Cardiac muscle cell (in vitro differentiated cells and primary cell): ENCODE measurements around the gene SEC61G. TPM values are rescaled to one million over a fixed set of nuclear protein-coding genes. Genes with fewer than 3 reads are reported as not detected.

Experiments used
- DNase-seq, 2 donors: peaks; one replicate each; pipeline versions ENCODE4 v3.0.0 to v3.0.0-alpha.2; 2010 to 2017; ENCODE audit warnings: low read depth in 1 of 2, low spot score in 1 of 2
- H3K27ac ChIP-seq: fragments of 200-600 bp; sonication (generic); 2 replicates; pipeline ENCODE4 v1.5.1; 2016
- H3K27me3 ChIP-seq: fragments of 200-600 bp; sonication (generic); 2 replicates; pipeline ENCODE4 v1.6.0; 2016; ENCODE audit warnings: control low read depth
- H3K36me3 ChIP-seq: fragments of 200-600 bp; sonication (generic); 2 replicates; pipeline ENCODE4 v1.5.1; 2016; ENCODE audit warnings: control low read depth
- H3K4me1 ChIP-seq: fragments of 200-600 bp; sonication (generic); 2 replicates; pipeline ENCODE4 v1.8.1; 2017; ENCODE audit warnings: low read depth, mild to moderate bottlenecking, mixed run types
- H3K4me3 ChIP-seq: fragments of 200-600 bp; sonication (generic); 2 replicates; pipeline ENCODE4 v1.5.1; 2016; ENCODE audit warnings: mild to moderate bottlenecking
- H3K9me3 ChIP-seq: fragments of 200-600 bp; sonication (generic); 2 replicates; pipeline ENCODE4 v1.5.1; 2017; ENCODE audit warnings: low read depth, mild to moderate bottlenecking, control low read depth
- polyA plus RNA-seq: library from polyadenylated mRNA; unstranded; fragments of >200 nt; fragmentation: Nextera tagmentation; extraction: Ambion mirVana; gene quantifications from 2 replicates; pipeline ENCODE4 v1.2.1, GENCODE V29; 2016
- total RNA-seq: library from RNA; depleted of rRNA; stranded (reverse); fragments of >200 nt; gene quantifications from 2 replicates; pipeline ENCODE4 v1.2.3, GENCODE V29; 2016
- TF ChIP-seq, protein P1 (sequence below): IDR thresholded peaks from 2 replicates; pipeline ENCODE4 v1.5.1; 2012; ENCODE audit warnings: low read depth, mild to moderate bottlenecking, low read length

Gene SEC61G
- total and polyA plus RNA-seq, 2 experiments from 2014 or later = 254 to 502 TPM

- no peak overlapping the region for H3K4me3 ChIP-seq
- no peaks in the 10 kb centered on the region for H3K9me3 ChIP-seq
- H3K27me3 ChIP-seq = no peaks in the 10 kb centered on the region
- TF ChIP-seq, protein P1, sequence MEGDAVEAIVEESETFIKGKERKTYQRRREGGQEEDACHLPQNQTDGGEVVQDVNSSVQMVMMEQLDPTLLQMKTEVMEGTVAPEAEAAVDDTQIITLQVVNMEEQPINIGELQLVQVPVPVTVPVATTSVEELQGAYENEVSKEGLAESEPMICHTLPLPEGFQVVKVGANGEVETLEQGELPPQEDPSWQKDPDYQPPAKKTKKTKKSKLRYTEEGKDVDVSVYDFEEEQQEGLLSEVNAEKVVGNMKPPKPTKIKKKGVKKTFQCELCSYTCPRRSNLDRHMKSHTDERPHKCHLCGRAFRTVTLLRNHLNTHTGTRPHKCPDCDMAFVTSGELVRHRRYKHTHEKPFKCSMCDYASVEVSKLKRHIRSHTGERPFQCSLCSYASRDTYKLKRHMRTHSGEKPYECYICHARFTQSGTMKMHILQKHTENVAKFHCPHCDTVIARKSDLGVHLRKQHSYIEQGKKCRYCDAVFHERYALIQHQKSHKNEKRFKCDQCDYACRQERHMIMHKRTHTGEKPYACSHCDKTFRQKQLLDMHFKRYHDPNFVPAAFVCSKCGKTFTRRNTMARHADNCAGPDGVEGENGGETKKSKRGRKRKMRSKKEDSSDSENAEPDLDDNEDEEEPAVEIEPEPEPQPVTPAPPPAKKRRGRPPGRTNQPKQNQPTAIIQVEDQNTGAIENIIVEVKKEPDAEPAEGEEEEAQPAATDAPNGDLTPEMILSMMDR = no peak
- no peak overlapping the region for H3K27ac ChIP-seq
- H3K36me3 ChIP-seq = no peaks in the 10 kb centered on the region
- H3K4me1 ChIP-seq = no peaks in the 10 kb centered on the region
- DNase-seq = no peak
Observed at GRCh38 chr7:54728411-54728810, 30.6 kb downstream of the SEC61G start.

DNA sequence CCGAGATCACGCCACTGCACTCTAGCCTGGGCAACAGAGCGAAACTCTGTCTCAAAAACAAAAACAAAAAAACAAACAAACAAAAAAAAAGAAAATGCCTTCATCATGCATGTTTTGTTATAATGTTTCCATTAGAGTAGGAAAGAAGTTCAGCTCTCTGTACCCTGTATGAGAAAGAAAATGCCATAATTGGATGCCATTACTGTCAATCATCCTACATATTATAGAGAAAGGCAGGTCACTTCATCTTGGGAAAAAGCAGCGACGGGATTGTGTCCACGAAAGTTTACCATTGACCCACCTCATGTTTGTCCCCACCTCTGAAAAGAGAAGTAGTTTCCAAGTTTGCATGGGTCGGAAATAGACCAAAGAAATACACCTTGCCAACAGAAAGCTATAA is 33.8 kb downstream of the SEC61G start:
- H3K9me3 ChIP-seq = no peaks in the 10 kb centered on the region
- H3K4me1 ChIP-seq = no peaks in the 10 kb centered on the region
- H3K36me3 ChIP-seq = no peaks in the 10 kb centered on the region
- H3K27ac ChIP-seq = no peak overlapping the region
- H3K27me3 ChIP-seq = no peaks in the 10 kb centered on the region
- H3K4me3 ChIP-seq = no peak overlapping the region
- DNase-seq = no peak
- TF ChIP-seq, protein P1 = no peak

DNA sequence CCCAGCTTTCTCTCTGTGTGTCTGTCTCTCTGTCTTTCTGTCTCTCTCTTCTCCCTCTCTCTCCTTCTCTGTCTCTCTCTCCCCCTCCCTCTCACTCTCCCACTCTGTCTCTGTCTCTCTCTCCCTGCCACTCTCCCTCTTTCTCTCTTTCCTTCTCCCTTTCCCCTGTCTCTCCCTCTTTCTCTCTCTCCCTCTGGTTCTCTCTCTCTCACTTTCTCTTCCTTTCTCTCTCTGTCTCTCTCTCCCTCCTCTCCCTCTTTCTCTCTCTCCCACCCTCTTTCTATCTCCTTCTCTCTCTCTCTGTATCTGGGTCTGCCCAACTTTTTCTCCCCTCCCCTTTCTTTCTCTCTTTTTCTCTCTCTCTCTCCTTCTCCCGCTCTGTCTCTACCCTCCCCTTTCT is 36.5 kb downstream of the SEC61G start:
- no peaks in the 10 kb centered on the region for H3K36me3 ChIP-seq
- no peaks in the 10 kb centered on the region for H3K27me3 ChIP-seq
- H3K27ac ChIP-seq = no peak overlapping the region
- H3K4me1 ChIP-seq = no peaks in the 10 kb centered on the region
- H3K9me3 ChIP-seq = no peaks in the 10 kb centered on the region
- TF ChIP-seq, protein P1 = no peak
- no peak for DNase-seq
- no peak overlapping the region for H3K4me3 ChIP-seq

DNA sequence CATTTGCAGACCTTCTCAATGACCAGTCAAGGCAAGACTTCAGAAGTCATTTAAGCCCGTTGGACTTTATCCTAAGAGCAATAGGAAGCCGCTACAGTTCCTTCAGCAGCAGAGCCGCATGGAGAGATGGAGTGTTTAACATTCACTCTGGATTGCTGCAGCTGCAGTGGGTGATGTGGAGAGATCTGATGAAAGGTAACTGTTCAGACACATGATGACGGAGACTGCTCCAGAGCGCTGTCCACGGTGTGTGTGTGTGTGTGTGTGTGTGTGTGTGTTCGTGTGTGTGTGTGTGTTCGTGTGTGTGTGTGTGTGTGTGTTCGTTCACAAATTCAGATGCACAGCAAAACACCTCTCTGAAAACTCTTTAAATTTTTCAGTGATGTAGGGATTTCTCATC is 37.0 kb downstream of the SEC61G start:
- no peak overlapping the region for H3K27ac ChIP-seq
- TF ChIP-seq, protein P1 = no peak
- no peaks in the 10 kb centered on the region for H3K4me1 ChIP-seq
- H3K27me3 ChIP-seq = no peaks in the 10 kb centered on the region
- DNase-seq = no peak
- no peak overlapping the region for H3K4me3 ChIP-seq
- no peaks in the 10 kb centered on the region for H3K36me3 ChIP-seq
- no peaks in the 10 kb centered on the region for H3K9me3 ChIP-seq

DNA sequence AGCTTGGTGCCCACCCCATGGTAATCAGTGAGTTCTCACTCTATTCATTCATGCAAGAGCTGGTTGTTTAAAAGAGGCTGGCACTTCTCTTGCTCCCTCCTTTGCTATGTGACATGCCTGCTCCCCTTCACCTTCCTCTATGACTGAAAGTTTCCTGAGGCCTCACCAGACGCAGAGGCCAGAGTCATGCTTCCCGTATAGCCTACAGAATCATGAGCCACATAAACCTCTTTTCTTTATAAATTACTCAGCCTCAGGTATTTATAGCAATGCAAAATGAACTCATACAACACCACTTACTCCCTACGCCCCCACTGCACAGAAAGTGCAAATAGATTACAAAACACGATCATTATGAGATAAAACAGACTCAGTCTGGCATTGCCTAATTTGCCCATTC is 39.0 kb downstream of the SEC61G start:
- DNase-seq = no peak
- H3K27ac ChIP-seq = no peak overlapping the region

More for the DNA sequence above, 39.0 kb downstream of the SEC61G start:
- TF ChIP-seq, protein P1 = no peak
- Histone ChIP-seq H3K4me3 (no peak overlapping the region), H3K27me3 (no peaks in the 10 kb centered on the region), H3K4me1 (no peaks in the 10 kb centered on the region), H3K36me3 (no peaks in the 10 kb centered on the region), H3K9me3 (no peaks in the 10 kb centered on the region)
